SK-N-SH (cell line): ENCODE results near the gene RFWD3. TPM values are rescaled to one million over a fixed set of nuclear protein-coding genes. Genes with fewer than 3 reads are reported as not detected.
"Not testable (repeated sequence)": the region's sequence is repeated elsewhere in the genome, so short reads cannot be mapped to it uniquely, and the experiment has no call there.

Experiments used
- CTCF ChIA-PET: fragments of 300-600, 350-600 bp; formaldehyde crosslinking; extraction: SDS; loops from one replicate; lab custom pipeline; 2021; lab: Yijun Ruan, JAX
- POLR2A ChIA-PET: fragments of 350-600 bp; sonication (Branson Sonifier 250); formaldehyde crosslinking; extraction: SDS; loops from one replicate; lab custom pipeline; 2020; ENCODE audit warnings: antibody characterized with exemption, inconsistent platforms; lab: Yijun Ruan, JAX
- DNase-seq: peaks from one replicate; pipeline ENCODE4 v3.0.0; 2012
- H2AFZ ChIP-seq: fragments of 200-600 bp; sonication (generic); 2 replicates; pipeline ENCODE4 v1.8.1; 2016; ENCODE audit warnings: antibody characterized with exemption, mild to moderate bottlenecking, low read depth
- H3F3A ChIP-seq: fragments of 200-600 bp; sonication (generic); replicated peaks from 2 replicates; pipeline ENCODE3; 2016; ENCODE audit warnings: antibody characterized with exemption, mild to moderate bottlenecking; ENCODE audit not compliant: insufficient read depth
- H3K27ac ChIP-seq, 2 experiments: fragments of 200-500 bp in 1 of 2; fragments of 200-600 bp in 1 of 2; sonication (Bioruptor generic) in 1 of 2; sonication (generic), shearing (Covaris generic) in 1 of 2; 2 replicates each; pipeline versions ENCODE4 v1.5.1 to v1.6.1; 2014 to 2016; ENCODE audit warnings: low read depth in 2 of 2, inconsistent platforms in 1 of 2, low read length in 1 of 2, mild to moderate bottlenecking in 1 of 2, mixed read lengths in 1 of 2
- H3K27me3 ChIP-seq: fragments of 200-600 bp; sonication (generic), shearing (Covaris generic); 2 replicates; pipeline ENCODE4 v1.6.1; 2016; ENCODE audit warnings: mixed run types; ENCODE audit not compliant: insufficient read depth
- H3K36me3 ChIP-seq, 2 experiments: fragments of 200-500 bp in 1 of 2; fragments of 200-600 bp in 1 of 2; sonication (Bioruptor generic) in 1 of 2; sonication (generic) in 1 of 2; replicated peaks in 1 of 2; 2 replicates each; pipeline versions ENCODE3 to v1.5.1; 2014 to 2016; ENCODE audit warnings: low read length in 1 of 2, mild to moderate bottlenecking in 1 of 2; ENCODE audit not compliant: insufficient read depth in 2 of 2, control insufficient read depth in 1 of 2
- H3K4me1 ChIP-seq, 2 experiments: fragments of 200-500 bp in 1 of 2; fragments of 200-600 bp in 1 of 2; sonication (Bioruptor generic) in 1 of 2; sonication (generic), shearing (Covaris generic) in 1 of 2; 2 replicates each; pipeline versions ENCODE4 v1.5.1 to v1.6.1; 2014 to 2016; ENCODE audit warnings: low read depth in 1 of 2, low read length in 1 of 2, mixed run types in 1 of 2; ENCODE audit not compliant: insufficient read depth in 2 of 2, control insufficient read depth in 1 of 2
- H3K4me2 ChIP-seq: fragments of 200-600 bp; sonication (generic), shearing (Covaris generic); 2 replicates; pipeline ENCODE4 v1.6.1; 2017; ENCODE audit warnings: mixed run types
- H3K4me3 ChIP-seq, 2 experiments: fragments of 200-500 bp in 1 of 2; fragments of 200-600 bp in 1 of 2; sonication (Bioruptor generic) in 1 of 2; sonication (generic), shearing (Covaris generic) in 1 of 2; 2 replicates each; pipeline versions ENCODE4 v1.5.1 to v1.8.1; 2014 to 2016; ENCODE audit warnings: low read depth in 2 of 2, inconsistent platforms in 1 of 2, low read length in 1 of 2, mild to moderate bottlenecking in 1 of 2, mixed read lengths in 1 of 2, moderate library complexity in 1 of 2
- H3K79me2 ChIP-seq: fragments of 200-600 bp; sonication (generic); 2 replicates; pipeline ENCODE4 v1.8.1; 2017; ENCODE audit warnings: mild to moderate bottlenecking; ENCODE audit not compliant: insufficient read depth
- H3K9ac ChIP-seq: fragments of 200-600 bp; sonication (generic); 2 replicates; pipeline ENCODE4 v1.6.1; 2017; ENCODE audit warnings: mixed run types
- H3K9me2 ChIP-seq: fragments of 200-600 bp; sonication (generic); 2 replicates; pipeline ENCODE4 v1.6.1; 2017; ENCODE audit warnings: mixed run types
- H3K9me3 ChIP-seq: fragments of 200-600 bp; sonication (generic); 2 replicates; pipeline ENCODE4 v1.6.1; 2017; ENCODE audit warnings: mixed run types, mild to moderate bottlenecking, moderate library complexity
- H4K20me1 ChIP-seq: fragments of 200-600 bp; sonication (generic); 2 replicates; pipeline ENCODE4 v1.6.1; 2017; ENCODE audit warnings: mild to moderate bottlenecking, mixed run types; ENCODE audit not compliant: insufficient read depth
- ELF1 ChIP-seq: IDR thresholded peaks from 2 replicates; pipeline ENCODE4 v1.4.0; 2012
- EP300 ChIP-seq, 2 experiments: IDR thresholded peaks; 2 replicates each; pipeline versions ENCODE4 v1.4.0 to v1.6.1; 2012; ENCODE audit warnings: borderline replicate concordance in 1 of 2, low read depth in 1 of 2, low read length in 1 of 2
- EZH2phosphoT487 ChIP-seq: fragments of 200-600 bp; sonication (generic); IDR thresholded peaks from 2 replicates; pipeline ENCODE4 v1.6.1; 2017; ENCODE audit warnings: low read depth, mixed run types, mild to moderate bottlenecking, antibody characterized with exemption, moderate library complexity, borderline replicate concordance
- FOXJ3 ChIP-seq: sonication (generic); formaldehyde crosslinking; IDR thresholded peaks from 2 replicates; pipeline ENCODE4 v1.5.1; 2020; ENCODE audit warnings: mild to moderate bottlenecking, missing genetic modification reagents
- FOXM1 ChIP-seq: IDR thresholded peaks from 2 replicates; pipeline ENCODE4 v1.4.0; 2012; ENCODE audit warnings: low read depth, mild to moderate bottlenecking
- GABPA ChIP-seq: IDR thresholded peaks from 2 replicates; pipeline ENCODE4 v1.4.0; 2012; ENCODE audit warnings: low read depth, mild to moderate bottlenecking
- GATA2 ChIP-seq: sonication (generic); formaldehyde crosslinking; IDR thresholded peaks from 2 replicates; pipeline ENCODE4 v1.5.0; 2020; ENCODE audit warnings: mild to moderate bottlenecking, missing genetic modification reagents
- JUND ChIP-seq: IDR thresholded peaks from 2 replicates; pipeline ENCODE4 v1.4.0; 2012
- MEF2A ChIP-seq: IDR thresholded peaks from 2 replicates; pipeline ENCODE4 v1.4.0; 2012; ENCODE audit warnings: low read depth, borderline replicate concordance
- NFIC ChIP-seq: IDR thresholded peaks from 2 replicates; pipeline ENCODE4 v1.4.0; 2012; ENCODE audit warnings: borderline replicate concordance
- NRF1 ChIP-seq: IDR thresholded peaks from 2 replicates; pipeline ENCODE4 v1.6.1; 2012; ENCODE audit warnings: low read depth, mild to moderate bottlenecking, low read length
- RCOR1 ChIP-seq: fragments of 150-350 bp; IDR thresholded peaks from 2 replicates; pipeline ENCODE4 v1.6.1; 2017; ENCODE audit warnings: antibody characterized with exemption, low read length
- RFX5 ChIP-seq: IDR thresholded peaks from 2 replicates; pipeline ENCODE4 v1.6.1; 2012; ENCODE audit warnings: mild to moderate bottlenecking, improper control_type of control experiment, low read length
- SIN3A ChIP-seq: IDR thresholded peaks from 2 replicates; pipeline ENCODE4 v1.6.1; 2012; ENCODE audit warnings: low read depth, mild to moderate bottlenecking, low read length, moderate library complexity, borderline replicate concordance
- SMC3 ChIP-seq: IDR thresholded peaks from 2 replicates; pipeline ENCODE4 v1.6.1; 2012; ENCODE audit warnings: low read depth, low read length, improper control_type of control experiment
- TAF1 ChIP-seq: IDR thresholded peaks from 2 replicates; pipeline ENCODE4 v1.6.1; 2012; ENCODE audit warnings: low read depth, mild to moderate bottlenecking, low read length, moderate library complexity, borderline replicate concordance
- TCF12 ChIP-seq: IDR thresholded peaks from 2 replicates; pipeline ENCODE4 v1.4.0; 2012
- TEAD4 ChIP-seq: IDR thresholded peaks from 2 replicates; pipeline ENCODE4 v1.4.0; 2012; ENCODE audit warnings: mild to moderate bottlenecking, borderline replicate concordance; ENCODE audit not compliant: insufficient read depth
- WGBS: methylation state at CpG from one replicate; pipeline ENCODE4 v1.1.6; 2017; ENCODE audit warnings: low lambda C conversion rate; 5-methylcytosine and 5-hydroxymethylcytosine counted together
- polyA plus RNA-seq, 3 experiments: library from polyadenylated mRNA; depleted of rRNA; stranded (reverse); fragments of >200 nt; gene quantifications; 2 replicates each; pipeline ENCODE4 v1.2.3, GENCODE V29; 2012
- TF ChIP-seq, protein P1 (sequence below): fragments of 150-350 bp; IDR thresholded peaks from 2 replicates; pipeline ENCODE4 v1.6.1; 2017; ENCODE audit warnings: antibody characterized with exemption, low read length, low read depth, borderline replicate concordance
- TF ChIP-seq, protein P2 (sequence below): fragments of 200-600 bp; sonication (generic); IDR thresholded peaks from 2 replicates; pipeline ENCODE4 v1.6.1; 2017; ENCODE audit warnings: antibody characterized with exemption, mild to moderate bottlenecking, moderate library complexity

RFWD3 gene
- polyA plus RNA-seq, 1 of the 3 experiments (the other 2 are of a cell fraction), result 13.2 TPM

DNA sequence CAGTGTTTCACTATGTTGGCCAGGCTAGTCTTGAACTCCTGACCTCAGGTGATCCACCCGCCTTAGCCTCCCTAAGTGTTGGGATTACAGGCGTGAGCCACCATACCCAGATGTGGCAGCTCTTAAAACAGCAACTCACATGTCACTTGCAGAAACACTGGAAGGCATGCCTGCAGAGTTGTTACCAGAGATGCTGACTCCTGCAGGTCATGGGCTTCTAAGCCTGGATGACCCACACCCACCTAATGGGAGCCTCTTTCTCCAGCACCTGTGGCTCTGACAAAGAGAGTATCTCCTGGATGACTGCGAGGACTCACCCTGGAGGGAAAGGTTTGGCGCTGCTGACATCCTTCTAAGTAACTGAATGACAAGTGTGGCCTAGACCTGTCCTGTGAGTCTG is 11.2 kb upstream of the RFWD3 start:
- no peak overlapping the region for H3K27ac ChIP-seq
- no peak overlapping the region for H3K4me2 ChIP-seq
- ChIA-PET CTCF (no interaction called here), POLR2A (no interaction called here)
- H3K9me2 ChIP-seq, result no peaks in the 10 kb centered on the region
- no peaks in the 10 kb centered on the region for H3F3A ChIP-seq
- TF ChIP-seq SIN3A (no peak), EP300 (IDR thresholded peaks at IDR 0.05; ENCODE audit: borderline replicate concordance in 1 of 2, low read depth in 1 of 2, low read length in 1 of 2) (no peak), NRF1 (no peak), MEF2A (no peak), TAF1 (no peak), EZH2phosphoT487 (no peak), FOXM1 (no peak), RFX5 (no peak)
- TF ChIP-seq, protein P1, sequence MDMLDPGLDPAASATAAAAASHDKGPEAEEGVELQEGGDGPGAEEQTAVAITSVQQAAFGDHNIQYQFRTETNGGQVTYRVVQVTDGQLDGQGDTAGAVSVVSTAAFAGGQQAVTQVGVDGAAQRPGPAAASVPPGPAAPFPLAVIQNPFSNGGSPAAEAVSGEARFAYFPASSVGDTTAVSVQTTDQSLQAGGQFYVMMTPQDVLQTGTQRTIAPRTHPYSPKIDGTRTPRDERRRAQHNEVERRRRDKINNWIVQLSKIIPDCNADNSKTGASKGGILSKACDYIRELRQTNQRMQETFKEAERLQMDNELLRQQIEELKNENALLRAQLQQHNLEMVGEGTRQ, result no peak
- no peaks in the 10 kb centered on the region for H3K36me3 ChIP-seq
- 95% methylated on average over 4 of the region's 4 CpGs for WGBS
- H4K20me1 ChIP-seq, result no peaks in the 10 kb centered on the region
- no peak overlapping the region for H2AFZ ChIP-seq
- H3K4me3 ChIP-seq, result no peak overlapping the region
- H3K79me2 ChIP-seq, result no peaks in the 10 kb centered on the region
- DNase-seq, result no peak
- H3K27me3 ChIP-seq, result no peaks in the 10 kb centered on the region
- H3K4me1 ChIP-seq, result peaks cover 0 to 2% of the 10 kb centered on the region in 2 experiments; a peak in 1 of 4 replicates
- H3K9me3 ChIP-seq, result no peaks in the 10 kb centered on the region
- H3K9ac ChIP-seq, result no peak overlapping the region

DNA sequence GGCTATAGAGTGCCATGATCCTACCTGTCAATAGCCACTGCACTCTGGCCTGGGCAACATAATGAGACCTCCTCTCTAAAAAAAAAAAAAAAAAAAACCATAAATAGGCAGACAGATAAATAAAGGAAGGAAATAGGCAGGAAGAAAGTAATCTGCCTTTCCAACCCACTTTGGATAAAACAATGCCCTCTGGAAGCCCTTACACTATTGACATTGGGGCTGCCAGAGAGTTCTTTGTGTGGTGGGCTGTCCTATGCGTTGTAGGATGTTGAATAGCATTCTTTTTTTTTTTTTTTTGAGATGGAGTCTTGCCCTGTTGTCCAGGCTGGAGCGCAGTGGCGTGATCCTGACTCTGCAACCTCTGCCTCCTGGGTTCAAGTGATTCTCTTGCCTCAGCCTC is 7.2 kb upstream of the RFWD3 start:
- TF ChIP-seq JUND, result no peak
- TF ChIP-seq, protein P1, result no peak
- TF ChIP-seq, protein P2, sequence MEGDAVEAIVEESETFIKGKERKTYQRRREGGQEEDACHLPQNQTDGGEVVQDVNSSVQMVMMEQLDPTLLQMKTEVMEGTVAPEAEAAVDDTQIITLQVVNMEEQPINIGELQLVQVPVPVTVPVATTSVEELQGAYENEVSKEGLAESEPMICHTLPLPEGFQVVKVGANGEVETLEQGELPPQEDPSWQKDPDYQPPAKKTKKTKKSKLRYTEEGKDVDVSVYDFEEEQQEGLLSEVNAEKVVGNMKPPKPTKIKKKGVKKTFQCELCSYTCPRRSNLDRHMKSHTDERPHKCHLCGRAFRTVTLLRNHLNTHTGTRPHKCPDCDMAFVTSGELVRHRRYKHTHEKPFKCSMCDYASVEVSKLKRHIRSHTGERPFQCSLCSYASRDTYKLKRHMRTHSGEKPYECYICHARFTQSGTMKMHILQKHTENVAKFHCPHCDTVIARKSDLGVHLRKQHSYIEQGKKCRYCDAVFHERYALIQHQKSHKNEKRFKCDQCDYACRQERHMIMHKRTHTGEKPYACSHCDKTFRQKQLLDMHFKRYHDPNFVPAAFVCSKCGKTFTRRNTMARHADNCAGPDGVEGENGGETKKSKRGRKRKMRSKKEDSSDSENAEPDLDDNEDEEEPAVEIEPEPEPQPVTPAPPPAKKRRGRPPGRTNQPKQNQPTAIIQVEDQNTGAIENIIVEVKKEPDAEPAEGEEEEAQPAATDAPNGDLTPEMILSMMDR, result no peak
- TF ChIP-seq NFIC, result no peak
- no peak for TF ChIP-seq GATA2 (CRISPR knock-in tag)
- TF ChIP-seq SMC3, result no peak
- no peak for TF ChIP-seq TEAD4
- TF ChIP-seq FOXM1, result no peak
- no peak for TF ChIP-seq FOXJ3 (CRISPR knock-in tag)
- TF ChIP-seq TCF12, result no peak
- no peak for TF ChIP-seq RFX5
- no peak for TF ChIP-seq RCOR1
- no peak for TF ChIP-seq NRF1
- no peak for TF ChIP-seq ELF1
- TF ChIP-seq GABPA, result no peak
- Histone ChIP-seq H3K9ac (no peak overlapping the region), H3K27ac (no peak overlapping the region), H3K4me1 (no peaks in the 10 kb centered on the region), H3K4me3 (no peak overlapping the region), H2AFZ (no peak overlapping the region), H3F3A (no peaks in the 10 kb centered on the region), H3K4me2 (no peak overlapping the region), H3K9me3 (no peaks in the 10 kb centered on the region), H4K20me1 (no peaks in the 10 kb centered on the region), H3K9me2 (no peaks in the 10 kb centered on the region), H3K36me3 (no peaks in the 10 kb centered on the region), H3K27me3 (no peaks in the 10 kb centered on the region), H3K79me2 (no peaks in the 10 kb centered on the region)
- ChIA-PET CTCF (interaction anchor here (1.6 kb wide), 1 partner anchor 189 kb away, joined by 4 read pairs; no protein-coding TSS in a partner anchor), POLR2A (no interaction called here)
- 89% methylated on average over 3 of the region's 3 CpGs for WGBS
- DNase-seq, result no peak

DNA sequence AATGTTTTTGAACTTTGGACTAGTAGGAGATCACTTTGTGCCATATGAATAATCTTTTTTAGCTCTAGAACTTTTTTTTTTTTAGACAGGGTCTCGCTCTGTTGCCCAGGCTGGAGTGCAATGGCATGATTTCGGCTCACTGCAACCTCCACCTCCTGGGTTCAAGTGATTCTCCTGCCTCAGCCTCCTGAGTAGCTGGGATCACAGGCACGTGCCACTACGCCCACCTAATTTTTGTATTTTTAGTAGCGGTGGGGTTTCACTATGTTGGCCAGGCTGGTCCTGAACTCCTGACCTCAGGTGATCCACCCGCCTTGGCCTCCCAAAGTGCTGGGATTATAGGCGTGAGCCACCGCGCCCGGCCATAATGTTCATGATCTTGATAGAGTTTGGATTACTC is 2.2 kb upstream of the RFWD3 start:
- H3F3A ChIP-seq, H3K9ac ChIP-seq, POLR2A ChIA-PET, H3K9me3 ChIP-seq, H4K20me1 ChIP-seq, H3K4me2 ChIP-seq, H3K27me3 ChIP-seq, H3K9me2 ChIP-seq, H2AFZ ChIP-seq, DNase-seq, H3K4me1 ChIP-seq, H3K27ac ChIP-seq, H3K4me3 ChIP-seq: not testable (repeated sequence)
- CTCF ChIA-PET, result interaction anchor here (1.0 to 3.2 kb wide), 3 partner anchors 18 to 194 kb away, joined by 3 to 14 read pairs (median 7); no protein-coding TSS in a partner anchor
- 93% methylated on average over 10 of the region's 10 CpGs for WGBS
- Histone ChIP-seq H3K36me3 (peaks cover 4 to 15% of the 10 kb centered on the region in 2 experiments), H3K79me2 (peaks cover 28% of the 10 kb centered on the region)
